ENCODE results near the gene CSGALNACT2. TPM values are rescaled to one million over a fixed set of nuclear protein-coding genes. Genes with fewer than 3 reads are reported as not detected.
"Not testable (repeated sequence)": the region's sequence is repeated elsewhere in the genome, so short reads cannot be mapped to it uniquely, and the experiment has no call there.

The CSGALNACT2 gene
- total and polyA plus RNA-seq, 9 of the 15 experiments (the other 6 are each of a cell fraction or from before 2014, with no cell fraction given) = 1.4 to 7.3 (median 3.5) TPM

DNA sequence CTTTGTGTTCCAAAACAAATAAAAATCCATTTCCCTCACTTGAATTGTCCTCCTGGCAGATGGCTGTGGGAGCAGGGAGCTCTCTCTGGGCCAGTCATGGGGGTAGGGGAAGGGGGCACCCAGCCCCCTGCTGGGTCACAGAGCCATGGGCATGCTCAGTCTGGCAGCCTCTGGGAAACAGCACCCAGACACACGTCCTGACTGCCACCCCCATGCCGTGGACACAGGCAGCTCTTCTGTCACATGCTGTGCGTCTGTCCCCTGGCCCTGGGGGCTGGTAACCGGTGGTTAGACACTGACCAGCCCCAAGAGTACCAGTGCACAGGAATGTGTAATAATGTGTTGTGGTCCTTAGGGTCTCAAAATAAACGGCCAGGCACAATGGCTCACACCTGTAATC lies 81.6 kb downstream of the CSGALNACT2 start:
- H3K4me1 ChIP-seq (replicated peaks in 1 of 2; ENCODE audit: control insufficient read depth in 2 of 2, insufficient read depth in 2 of 2, low read length in 2 of 2) = peaks cover 0 to 15% of the 10 kb centered on the region in 2 experiments; a peak in 1 of 5 replicates
- peaks cover 16% of the 10 kb centered on the region; the same call in 1 of the 2 replicates for H4K20me1 ChIP-seq (replicated peaks; ENCODE audit: control insufficient read depth, insufficient read depth, low read length)
- H3K79me2 ChIP-seq (ENCODE audit: control insufficient read depth, insufficient read depth, low read length) = no peaks in the 10 kb centered on the region
- H3K9me1 ChIP-seq (ENCODE audit: control insufficient read depth, insufficient read depth, low read length) = no peaks in the 10 kb centered on the region
- intact Hi-C loops (cut with micrococcal nuclease) (no loop called here), in situ Hi-C loops (cut with MboI) (no loop called here)
- CTCF ChIA-PET (ENCODE audit: low intra/inter-chr PET ratio) = interaction anchor here (1.2 kb wide), 1 partner anchor 242 kb away, joined by 5 read pairs; no protein-coding TSS in a partner anchor
- no TSS peak for BruUV-seq (replicated peaks)
- POLR2A ChIA-PET = no interaction called here
- H3K27me3 ChIP-seq (ENCODE audit: control insufficient read depth in 2 of 2, insufficient read depth in 2 of 2, low read length in 2 of 2) = peaks cover 29 to 76% of the 10 kb centered on the region in 2 experiments
- no peak overlapping the region for H3K9ac ChIP-seq (ENCODE audit: insufficient read depth in 1 of 2, low read depth in 2 of 2, low read length in 2 of 2)
- H2AFZ ChIP-seq (ENCODE audit: low read depth, low read length) = no peak overlapping the region
- DNase-seq (ENCODE audit: extremely low read depth in 1 of 4, low spot score in 3 of 4) = no peak
- no peak for ATAC-seq
- no peak overlapping the region for H3K27ac ChIP-seq (ENCODE audit: extremely low read depth, low read depth, low read length)
- no peak overlapping the region for H3K4me2 ChIP-seq (ENCODE audit: insufficient read depth, low read length)
- H3K36me3 ChIP-seq (ENCODE audit: control insufficient read depth, insufficient read depth, low read length) = no peaks in the 10 kb centered on the region
- TF ChIP-seq SMAD4 (CRISPR knock-in tag; conservative IDR thresholded peaks at IDR 0.05) = no peak
- FAIRE-seq = no peak
- H3K9me3 ChIP-seq (replicated peaks; ENCODE audit: control insufficient read depth, insufficient read depth, low read depth, low read length) = no peaks in the 10 kb centered on the region
- H3K4me3 ChIP-seq = no peak overlapping the region
- WGBS (ENCODE audit: insufficient coverage, low coverage, missing lambda C conversion rate) = 0% methylated on average over 5 of the region's 5 CpGs

DNA sequence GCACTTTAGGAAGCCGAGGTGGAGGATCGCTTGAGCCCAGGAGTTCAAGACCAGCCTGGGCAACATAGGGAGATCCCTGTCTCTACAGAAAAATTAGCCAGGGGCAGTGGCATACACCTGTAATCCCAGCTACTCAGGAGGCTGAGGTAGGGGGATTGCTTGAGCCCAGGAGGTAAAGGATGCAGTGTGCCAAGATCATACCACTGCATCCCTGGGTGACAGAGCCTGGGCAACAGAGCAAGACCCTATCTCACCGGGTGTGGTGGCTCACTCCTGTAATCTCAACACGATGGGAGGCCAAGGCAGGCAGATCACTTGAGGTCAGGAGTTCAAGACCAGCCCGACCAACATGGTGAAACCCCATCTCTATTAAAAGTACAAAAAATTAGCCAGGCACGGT lies 82.0 kb downstream of the CSGALNACT2 start:
- POLR2A ChIA-PET = interaction anchor here (0.6 kb wide), 1 partner anchor 10 kb away, joined by 3 read pairs; no protein-coding TSS in a partner anchor
- not testable (repeated sequence) for BruUV-seq (replicated peaks)

More for the DNA sequence above, 82.0 kb downstream of the CSGALNACT2 start:
- ATAC-seq; in situ Hi-C loops (cut with MboI); H3K36me3 ChIP-seq (ENCODE audit: control insufficient read depth, insufficient read depth, low read length); FAIRE-seq; H2AFZ ChIP-seq (ENCODE audit: low read depth, low read length); H3K4me2 ChIP-seq (ENCODE audit: insufficient read depth, low read length); H3K79me2 ChIP-seq (ENCODE audit: control insufficient read depth, insufficient read depth, low read length); H3K4me3 ChIP-seq; H3K9me3 ChIP-seq (replicated peaks; ENCODE audit: control insufficient read depth, insufficient read depth, low read depth, low read length); H3K9ac ChIP-seq (ENCODE audit: insufficient read depth in 1 of 2, low read depth in 2 of 2, low read length in 2 of 2); intact Hi-C loops (cut with micrococcal nuclease); H3K27ac ChIP-seq (ENCODE audit: extremely low read depth, low read depth, low read length); DNase-seq (ENCODE audit: extremely low read depth in 1 of 4, low spot score in 3 of 4); H3K9me1 ChIP-seq (ENCODE audit: control insufficient read depth, insufficient read depth, low read length): not testable (repeated sequence)
- CTCF ChIA-PET (ENCODE audit: low intra/inter-chr PET ratio) = interaction anchor here (1.2 kb wide), 1 partner anchor 241 kb away, joined by 5 read pairs; no protein-coding TSS in a partner anchor
- peaks cover 0 to 15% of the 10 kb centered on the region in 2 experiments; a peak in 1 of 5 replicates for H3K4me1 ChIP-seq (replicated peaks in 1 of 2; ENCODE audit: control insufficient read depth in 2 of 2, insufficient read depth in 2 of 2, low read length in 2 of 2)
- WGBS (ENCODE audit: insufficient coverage, low coverage, missing lambda C conversion rate) = 0% methylated on average over 6 of the region's 6 CpGs
- peaks cover 14% of the 10 kb centered on the region; the same call in 1 of the 2 replicates for H4K20me1 ChIP-seq (replicated peaks; ENCODE audit: control insufficient read depth, insufficient read depth, low read length)
- H3K27me3 ChIP-seq (ENCODE audit: control insufficient read depth in 2 of 2, insufficient read depth in 2 of 2, low read length in 2 of 2) = peaks cover 27 to 76% of the 10 kb centered on the region in 2 experiments
